Measurements from ENCODE around the gene KIF16B. TPM values are rescaled to one million over a fixed set of nuclear protein-coding genes. Genes with fewer than 3 reads are reported as not detected.

KIF16B gene
- total RNA-seq (2022; extraction: Qiagen RNA extraction): 13.1 to 16.5 TPM (median 16.4 TPM) in 5 replicates

GRCh38 chr20:16573001-16573965 is at the start of gene KIF16B:
Gene KIF16B (minus strand): TSS chr20:16573448. CDS start chr20:16573275, 173 bp downstream.

Other genes starting within 250 kb of the KIF16B start
- 115 to 158 TPM (median 129 TPM) in 5 replicates for gene SNRPB2, start 156.6 kb upstream of the KIF16B start, total RNA-seq (2022; extraction: Qiagen RNA extraction)
- gene OTOR, start 174.9 kb upstream of the KIF16B start, total RNA-seq (2022; extraction: Qiagen RNA extraction): not detected in 5 replicates

Data from A549 treated with dexamethasone at 1 μM for 4 hours (cell line).